Endothelial cell of umbilical vein (primary cell): ENCODE data around the gene ANKRD18B. TPM values are rescaled to one million over a fixed set of nuclear protein-coding genes. Genes with fewer than 3 reads are reported as not detected.
A peak's percentile ranks its signal among the peaks of the same experiment; 100 is the strongest.
"Not testable (repeated sequence)": the region's sequence is repeated elsewhere in the genome, so short reads cannot be mapped to it uniquely, and the experiment has no call there.

Experiments
- BruUV-seq: library from RNA; stranded (reverse); fragments of 400-500 nt; replicated peaks from 2 replicates; lab custom pipeline; 2021; lab: Mats Ljungman, UMichigan
- CTCF ChIA-PET: fragments of 300-600, 350-600 bp; sonication (Branson Sonifier 250); formaldehyde crosslinking; loops from one replicate; lab custom pipeline; 2021; ENCODE audit warnings: antibody characterized with exemption, inconsistent platforms; lab: Charles Lee
- POLR2A ChIA-PET: fragments of 300-600, 350-600 bp; sonication (Branson Sonifier 250); formaldehyde crosslinking; loops from one replicate; lab custom pipeline; 2021; ENCODE audit warnings: antibody characterized with exemption, inconsistent platforms; lab: Charles Lee
- DNase-seq: peaks from one replicate; pipeline ENCODE4 v3.0.0-alpha.2; 2011; ENCODE audit warnings: low read depth, low spot score
- FAIRE-seq: peaks from 2 replicates; lab custom pipeline; 2011; peaks lifted over from hg19 to GRCh38; lab: Jason Lieb, UNC
- H2AFZ ChIP-seq: 2 replicates; pipeline ENCODE4 v1.6.0; 2012; ENCODE audit warnings: low read depth, low read length, control low read depth, inconsistent platforms
- H3K27ac ChIP-seq: 2 replicates; pipeline ENCODE4 v1.5.1; 2011; ENCODE audit warnings: low read depth, mild to moderate bottlenecking, control low read depth, low read length, moderate library complexity; ENCODE audit not compliant: insufficient read depth
- H3K27me3 ChIP-seq, 2 experiments: 2 replicates each; pipeline versions ENCODE4 v1.6.0 to v1.6.1; 2011; ENCODE audit warnings: low read length in 2 of 2, mixed read lengths in 1 of 2; ENCODE audit not compliant: control insufficient read depth in 2 of 2, insufficient read depth in 2 of 2
- H3K36me3 ChIP-seq, 2 experiments: 2 replicates in 1 of 2; 3 replicates in 1 of 2; pipeline ENCODE4 v1.5.1; 2011; ENCODE audit warnings: low read length in 2 of 2, mild to moderate bottlenecking in 1 of 2, moderate library complexity in 1 of 2; ENCODE audit not compliant: control insufficient read depth in 2 of 2, insufficient read depth in 2 of 2; ENCODE audit errors: extremely low read depth in 1 of 2
- H3K4me1 ChIP-seq: 3 replicates; pipeline ENCODE4 v1.5.1; 2011; ENCODE audit warnings: mild to moderate bottlenecking, low read length; ENCODE audit not compliant: control insufficient read depth, insufficient read depth; ENCODE audit errors: extremely low read depth
- H3K4me2 ChIP-seq: 2 replicates; pipeline ENCODE4 v1.6.1; 2011; ENCODE audit warnings: low read length, control low read depth, mixed read lengths; ENCODE audit not compliant: insufficient read depth
- H3K4me3 ChIP-seq, 3 experiments: fragments of 200-600 bp in 1 of 3; sonication (generic), shearing (Covaris generic) in 1 of 3; replicated peaks in 1 of 3; 2 replicates each; pipeline ENCODE4 v1.5.1; 2011 to 2016; ENCODE audit warnings: control low read depth in 3 of 3, low read length in 3 of 3, mild to moderate bottlenecking in 2 of 3, inconsistent platforms in 1 of 3, low read depth in 1 of 3, moderate library complexity in 1 of 3; ENCODE audit not compliant: insufficient read depth in 1 of 3
- H3K79me2 ChIP-seq: 2 replicates; pipeline ENCODE4 v1.6.0; 2012; ENCODE audit warnings: low read length, inconsistent platforms; ENCODE audit not compliant: control insufficient read depth, insufficient read depth
- H3K9ac ChIP-seq: replicated peaks from 2 replicates; pipeline ENCODE3; 2011; ENCODE audit warnings: low read length, control low read depth; ENCODE audit not compliant: insufficient read depth; ENCODE audit errors: extremely low read depth
- H3K9me1 ChIP-seq: replicated peaks from 3 replicates; pipeline ENCODE4 v1.6.0; 2011; ENCODE audit warnings: mild to moderate bottlenecking, low read length; ENCODE audit not compliant: control insufficient read depth, insufficient read depth; ENCODE audit errors: extremely low read depth
- H3K9me3 ChIP-seq: replicated peaks from 2 replicates; pipeline ENCODE4 v1.5.1; 2012; ENCODE audit warnings: low read length, inconsistent platforms; ENCODE audit not compliant: control insufficient read depth, insufficient read depth
- H4K20me1 ChIP-seq: replicated peaks from 2 replicates; pipeline ENCODE3; 2011; ENCODE audit warnings: mild to moderate bottlenecking, low read length; ENCODE audit not compliant: control insufficient read depth, insufficient read depth; ENCODE audit errors: extremely low read depth
- dilution Hi-C: fragments of 300-500 bp; cut with MboI; formaldehyde crosslinking; loops from one replicate; pipeline ENCODE4 v1.15.0; 2019; ENCODE audit warnings: low sequenced_read_pairs; ENCODE audit not compliant: extremely low pct_ligation_motif_present
- intact Hi-C: fragments of 100-400 bp; cut with micrococcal nuclease; formaldehyde crosslinking; loops from one replicate; pipeline ENCODE4 v1.10.0; 2022
- polyA plus RNA-seq, 4 experiments: library from polyadenylated mRNA; depleted of rRNA in 3 of 4; stranded (reverse) in 3 of 4; unstranded in 1 of 4; fragments of >200 nt; gene quantifications; 2 replicates each; pipeline versions ENCODE4 v1.2.1 to v1.2.3, GENCODE V29; 2011 to 2012; ENCODE audit warnings: missing spikeins in 1 of 4
- total RNA-seq: library from RNA; stranded (reverse); gene quantifications from 2 replicates; pipeline ENCODE4 v1.2.3, GENCODE V29; 2021

ANKRD18B gene
- total and polyA plus RNA-seq, 2 donors (not counting 3 experiments of a cell fraction or from before 2014, with no cell fraction given) = 1.4 to 10.9 TPM

DNA sequence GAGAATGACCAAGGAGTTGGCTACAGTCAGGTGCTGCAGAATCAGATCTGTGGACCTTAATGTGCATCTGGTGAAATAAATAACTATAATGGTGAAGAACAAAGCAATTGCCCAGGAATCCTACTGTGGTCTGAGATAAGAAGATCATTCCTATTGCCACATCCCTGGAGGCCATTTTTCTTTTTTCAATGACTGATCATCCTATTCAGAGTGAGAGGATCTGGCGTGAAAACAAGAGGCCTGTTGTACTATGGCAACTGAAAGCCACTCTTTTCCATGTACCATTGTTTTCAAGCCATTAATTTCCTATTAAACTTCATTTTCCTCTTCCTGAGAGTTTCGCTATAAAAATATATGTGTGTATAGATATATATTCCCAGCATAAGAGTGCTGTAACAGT, 11.5 kb upstream of the ANKRD18B start:
- BruUV-seq, H3K27ac ChIP-seq, FAIRE-seq, H3K9me3 ChIP-seq, H3K9me1 ChIP-seq, dilution Hi-C loops, POLR2A ChIA-PET, H3K36me3 ChIP-seq, H3K27me3 ChIP-seq, H3K9ac ChIP-seq, H3K4me2 ChIP-seq, CTCF ChIA-PET, H2AFZ ChIP-seq, H3K4me3 ChIP-seq, H4K20me1 ChIP-seq, H3K79me2 ChIP-seq: not testable (repeated sequence)
- DNase-seq = peak; percentile 31
- intact Hi-C loops = loop anchor here (10.0 kb wide), 1 partner anchor 108 kb away; the partner anchor contains the start of gene AQP7
- peaks cover 19% of the 10 kb centered on the region for H3K4me1 ChIP-seq

DNA sequence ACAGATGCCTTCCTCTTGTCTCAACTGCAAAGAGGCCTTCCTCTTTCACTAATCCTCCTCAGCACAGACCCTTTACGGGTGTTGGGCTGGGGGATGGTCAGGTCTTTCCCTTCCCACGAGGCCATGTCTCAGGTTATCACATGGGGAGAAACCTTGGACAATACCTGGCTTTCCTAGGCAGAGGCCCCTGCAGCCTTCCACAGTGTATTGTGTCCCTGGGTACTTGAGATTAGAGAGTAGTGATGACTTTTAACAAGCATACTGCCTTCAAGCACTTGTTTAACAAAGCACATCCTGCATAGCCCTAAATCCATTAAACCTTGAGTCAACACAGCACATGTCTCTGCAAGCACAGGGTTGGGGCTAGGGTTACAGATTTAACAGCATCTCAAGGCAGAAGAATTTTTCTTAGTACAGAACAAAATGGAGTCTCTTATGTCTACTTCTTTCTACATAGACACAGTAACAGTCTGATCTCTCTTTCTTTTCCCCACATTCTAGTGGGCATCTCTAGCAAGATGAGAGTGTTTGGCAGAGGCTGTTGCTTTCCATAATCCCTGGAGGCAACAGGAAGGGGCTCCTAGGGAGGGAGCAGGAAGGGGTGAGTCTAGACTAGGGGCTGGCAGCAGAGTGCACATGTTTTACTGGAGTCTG, 8.6 kb upstream of the ANKRD18B start:
- FAIRE-seq = peak; percentile 55
- H4K20me1 ChIP-seq, H3K36me3 ChIP-seq, H3K4me1 ChIP-seq, dilution Hi-C loops, H3K4me2 ChIP-seq, H3K9me1 ChIP-seq, BruUV-seq, CTCF ChIA-PET, H3K27ac ChIP-seq, POLR2A ChIA-PET, H3K27me3 ChIP-seq, H3K79me2 ChIP-seq, H3K9me3 ChIP-seq, H3K9ac ChIP-seq, H3K4me3 ChIP-seq: not testable (repeated sequence)
- intact Hi-C loops = loop anchor here (10.0 kb wide), 1 partner anchor 111 kb away; the partner anchor contains the start of gene AQP7
- peak; percentile 40 for DNase-seq
- peak overlapping the region; percentile 59 for H2AFZ ChIP-seq

DNA sequence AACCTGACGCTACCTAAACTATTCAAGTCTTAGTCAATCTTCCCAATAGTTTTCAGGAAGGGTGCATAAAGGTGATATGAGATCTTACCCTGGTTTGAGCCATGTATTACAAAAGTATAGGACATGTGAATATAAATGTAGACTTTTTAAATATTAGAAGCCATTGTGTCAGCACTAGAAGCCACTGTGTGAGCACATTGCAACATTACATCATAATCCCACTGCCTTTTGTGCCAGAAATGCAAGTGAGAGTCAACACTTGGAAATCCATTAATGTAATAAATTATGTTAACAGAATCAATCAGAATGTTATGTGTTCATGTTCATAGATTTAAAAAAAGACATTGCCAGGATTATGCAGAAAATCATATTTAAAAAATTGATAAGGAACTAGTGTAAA, 7.7 kb upstream of the ANKRD18B start:
- CTCF ChIA-PET = interaction anchor here (1.5 kb wide), 1 partner anchor 113 kb away, joined by 7 read pairs; no protein-coding TSS in a partner anchor
- H3K9me3 ChIP-seq, H3K4me1 ChIP-seq, DNase-seq, H4K20me1 ChIP-seq, BruUV-seq, H3K27me3 ChIP-seq, POLR2A ChIA-PET, H2AFZ ChIP-seq, H3K27ac ChIP-seq, H3K36me3 ChIP-seq, FAIRE-seq, H3K79me2 ChIP-seq, H3K9ac ChIP-seq, H3K9me1 ChIP-seq, H3K4me3 ChIP-seq, dilution Hi-C loops, H3K4me2 ChIP-seq: not testable (repeated sequence)
- intact Hi-C loops = loop anchor here (2.0 to 10.0 kb wide), 2 partner anchors 112 to 230 kb away; partner anchors contain the start of gene AQP7
